Activated naive CD4-positive, alpha-beta T cell treated with anti-CD3 and anti-CD28 coated beads for 36 hours (primary cell): ENCODE results near the gene LRP1B. TPM values are rescaled to one million over a fixed set of nuclear protein-coding genes. Genes with fewer than 3 reads are reported as not detected.

Experiments
- CTCF ChIA-PET: fragments of 350-600 bp; sonication (Branson Sonifier 250); formaldehyde crosslinking; loops from one replicate; lab custom pipeline; 2021; ENCODE audit warnings: antibody characterized with exemption; lab: Charles Lee
- DNase-seq: peaks from one replicate; pipeline ENCODE4 v3.0.0-alpha.2; 2020
- H3K27ac Mint-ChIP-seq: one replicate; pipeline ENCODE4 v1.8.0; 2021; ENCODE audit warnings: mild to moderate bottlenecking, mixed read lengths
- H3K27me3 Mint-ChIP-seq: one replicate; pipeline ENCODE4 v1.8.0; 2021; ENCODE audit warnings: low read depth, mixed read lengths
- H3K36me3 Mint-ChIP-seq: one replicate; pipeline ENCODE4 v1.8.0; 2021; ENCODE audit warnings: low read depth, mixed read lengths
- H3K4me1 Mint-ChIP-seq: one replicate; pipeline ENCODE4 v1.8.0; 2021; ENCODE audit warnings: low read depth, mixed read lengths
- H3K4me3 Mint-ChIP-seq: one replicate; pipeline ENCODE4 v1.8.0; 2021; ENCODE audit warnings: mild to moderate bottlenecking, moderate library complexity, mixed read lengths
- H3K9me3 Mint-ChIP-seq: one replicate; pipeline ENCODE4 v1.8.0; 2021; ENCODE audit warnings: mixed read lengths
- intact Hi-C: fragments of 100-400 bp; cut with micrococcal nuclease; formaldehyde crosslinking; loops from one replicate; pipeline ENCODE4 v1.15.1; 2023
- microRNA-seq: library from miRNA; unstranded; fragments of <30 nt; microRNA quantifications from one replicate; pipeline ENCODE4 v1.2.0, GENCODE V29; 2022; ENCODE audit warnings: borderline microRNAs expressed, borderline replicate concordance
- total RNA-seq, 2 experiments: library from RNA; stranded (reverse); gene quantifications; one replicate each; pipeline ENCODE4 v1.2.3, GENCODE V29; 2021

The LRP1B gene
- total RNA-seq, 2 experiments from 2014 or later = not detected

DNA sequence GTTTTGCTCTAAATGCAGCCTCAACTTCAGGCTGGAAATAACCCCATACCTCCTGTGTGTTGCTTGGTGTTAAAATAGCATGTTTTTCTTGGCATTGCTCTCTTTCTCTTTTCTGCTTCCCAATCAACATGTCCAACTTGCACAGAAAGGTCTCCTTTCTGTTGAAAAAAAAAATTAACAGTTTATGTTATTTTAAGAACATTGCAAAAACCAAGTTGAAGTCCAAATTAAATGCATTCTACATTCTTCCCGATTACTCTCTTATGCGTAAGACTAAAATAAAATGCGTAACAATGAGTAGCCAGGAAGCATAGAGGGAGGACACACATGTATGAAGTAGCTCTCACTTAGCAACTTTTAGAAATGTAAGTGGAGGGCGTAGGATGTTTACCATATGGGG lies 1944.5 kb downstream of the LRP1B start:
- CTCF ChIA-PET = no interaction called here

DNA sequence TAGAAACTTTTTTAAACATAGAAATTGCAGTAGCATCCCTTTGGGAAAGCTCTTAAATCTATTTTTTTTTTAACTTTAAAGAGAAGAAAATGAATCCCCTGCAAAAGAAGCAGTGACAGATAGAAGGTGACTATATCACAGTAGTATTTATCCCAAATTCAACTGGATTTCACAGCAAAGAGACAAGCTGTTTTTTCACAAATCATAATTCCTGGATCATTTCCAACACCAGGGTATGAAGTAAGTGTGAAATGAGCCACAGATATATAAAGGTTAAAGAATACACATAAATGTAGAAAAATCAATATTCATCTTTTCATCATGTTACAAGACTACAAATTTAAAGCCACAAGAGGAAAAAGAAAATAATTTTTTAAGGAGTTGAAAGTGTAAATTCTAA lies 1945.7 kb downstream of the LRP1B start:
- Mint-ChIP-seq H3K9me3 (peaks cover 7% of the 10 kb centered on the region), H3K27me3 (no peaks in the 10 kb centered on the region), H3K36me3 (no peaks in the 10 kb centered on the region), H3K27ac (no peak overlapping the region), H3K4me3 (no peak overlapping the region), H3K4me1 (no peaks in the 10 kb centered on the region)
- intact Hi-C loops = no loop called here
- no peak for DNase-seq
- CTCF ChIA-PET = no interaction called here

More for the DNA sequence above, 1944.5 kb downstream of the LRP1B start:
- no peaks in the 10 kb centered on the region for H3K4me1 Mint-ChIP-seq
- H3K27ac Mint-ChIP-seq = no peak overlapping the region
- no peaks in the 10 kb centered on the region for H3K36me3 Mint-ChIP-seq
- peaks cover 4% of the 10 kb centered on the region for H3K9me3 Mint-ChIP-seq
- H3K4me3 Mint-ChIP-seq = no peak overlapping the region
- intact Hi-C loops = no loop called here
- no peak for DNase-seq
- H3K27me3 Mint-ChIP-seq = no peaks in the 10 kb centered on the region

- intact Hi-C loops = no loop called here
- H3K9me3 Mint-ChIP-seq = peaks cover 5% of the 10 kb centered on the region
- H3K27ac Mint-ChIP-seq = no peak overlapping the region
- DNase-seq = no peak
- CTCF ChIA-PET = no interaction called here
- no peaks in the 10 kb centered on the region for H3K4me1 Mint-ChIP-seq
- H3K27me3 Mint-ChIP-seq = no peaks in the 10 kb centered on the region
- no peaks in the 10 kb centered on the region for H3K36me3 Mint-ChIP-seq
- H3K4me3 Mint-ChIP-seq = no peak overlapping the region
Measured at GRCh38 chr2:140183056-140183765, 1947.6 kb downstream of the LRP1B start.

Small RNA genes within 50 kb of the gene (microRNA-seq; reads per million reads assigned to microRNA genes)
- gene MIR7157 = not detected
